K562 (cell line): Measurements from ENCODE around the gene SAMD3.

Experiments
- BMI1 ChIP-seq: fragments of 150-350 bp; IDR thresholded peaks from 2 replicates; pipeline ENCODE4 v1.6.1; 2014; ENCODE audit warnings: low read length
- CTCF ChIP-seq, 3 experiments: IDR thresholded peaks in 2 of 3; conservative IDR thresholded peaks in 1 of 3; 2 replicates each; pipeline ENCODE4 v1.5.1; 2011 to 2012; ENCODE audit warnings: low read length in 3 of 3, mild to moderate bottlenecking in 3 of 3, control low read depth in 2 of 3, improper control_type of control experiment in 1 of 3, inconsistent platforms in 1 of 3, low read depth in 1 of 3, mixed read lengths in 1 of 3, moderate library complexity in 1 of 3; ENCODE audit not compliant: insufficient read depth in 2 of 3
- DIDO1 ChIP-seq: fragments of 450-650 bp; IDR thresholded peaks from 2 replicates; pipeline ENCODE4 v1.6.1; 2016; ENCODE audit warnings: low read depth, missing biosample characterization, missing genetic modification characterization
- ESRRA ChIP-seq: fragments of 450-650 bp; IDR thresholded peaks from 2 replicates; pipeline ENCODE4 v1.6.1; 2014; ENCODE audit warnings: low read depth, mild to moderate bottlenecking, moderate library complexity, borderline replicate concordance
- FOS ChIP-seq: IDR thresholded peaks from 3 replicates; pipeline ENCODE4 v1.6.1; 2011; ENCODE audit not compliant: insufficient read length; ENCODE audit errors: extremely low read depth
- POLR2AphosphoS5 ChIP-seq: IDR thresholded peaks from 2 replicates; pipeline ENCODE4 v1.6.1; 2011; ENCODE audit warnings: mild to moderate bottlenecking, low read depth, low read length, moderate library complexity; ENCODE audit not compliant: control insufficient read depth, insufficient read depth
- SPI1 ChIP-seq: IDR thresholded peaks from 2 replicates; pipeline ENCODE4 v1.6.1; 2011; ENCODE audit warnings: low read depth, low read length, control low read depth, borderline replicate concordance
- ZNF707 ChIP-seq: fragments of 250-450 bp; sonication (Bioruptor Pico); conservative IDR thresholded peaks from 2 replicates; pipeline ENCODE4 v1.8.0; 2022; ENCODE audit warnings: inconsistent platforms, mild to moderate bottlenecking, moderate library complexity
- ZNF785 ChIP-seq: fragments of 250-450 bp; sonication (Bioruptor Pico); IDR thresholded peaks from 2 replicates; pipeline ENCODE4 v1.4.0; 2020; ENCODE audit warnings: mild to moderate bottlenecking

DNA sequence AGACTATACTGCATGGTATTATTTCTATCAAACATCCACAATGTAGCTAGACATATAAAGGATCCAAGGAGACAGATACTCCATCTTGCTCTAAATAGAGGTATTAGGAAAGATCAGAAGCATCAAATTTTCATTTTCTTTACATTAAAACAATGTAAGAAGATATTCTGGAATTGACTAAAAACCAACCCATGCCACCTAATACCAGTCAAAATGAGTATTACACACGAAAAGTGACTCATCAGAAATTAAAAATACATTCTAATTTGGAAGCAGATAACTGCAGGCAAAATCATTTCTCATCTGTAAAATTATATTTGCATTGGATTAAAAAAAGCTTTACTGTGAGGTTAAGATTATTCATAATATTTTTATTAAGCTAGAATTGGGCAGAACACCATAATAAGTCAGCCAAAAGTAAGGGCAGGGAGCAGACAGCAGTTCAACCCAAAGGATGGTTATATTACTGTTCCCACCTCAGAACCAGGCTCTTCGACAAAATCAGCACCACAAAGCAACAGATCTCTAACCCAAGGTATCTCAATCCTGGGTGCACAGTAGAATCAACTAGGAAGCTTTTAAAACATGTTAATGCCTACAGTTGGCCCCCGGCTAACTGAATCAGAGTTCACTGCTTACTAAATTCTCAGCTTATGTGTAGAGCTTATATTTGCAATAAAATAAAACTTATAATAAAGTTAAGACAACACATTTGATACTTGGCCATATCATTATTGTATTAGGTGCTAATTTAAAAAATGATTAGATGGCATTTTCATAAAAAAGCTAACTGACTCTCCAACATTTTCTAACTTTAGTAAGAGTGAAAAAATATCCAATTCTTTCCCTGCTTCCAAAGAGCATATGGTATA is 35.2 kb downstream of the SAMD3 start:
- TF ChIP-seq ESRRA (no peak), CTCF (IDR thresholded peaks at IDR 0.05 in 2 of 3, conservative IDR thresholded peaks at IDR 0.05 in 1 of 3; ENCODE audit: insufficient read depth in 2 of 3, low read depth in 1 of 3, low read length in 3 of 3) (no peak), ZNF785 (no peak), ZNF707 (no peak), SPI1 (no peak), DIDO1 (tag) (no peak), FOS (no peak), POLR2AphosphoS5 (no peak), BMI1 (no peak)
